Stimulated activated naive CD4-positive, alpha-beta T cell (primary cell): ENCODE data around the gene WNT4.

Source experiments
- DNase-seq, 6 experiments: peaks; one replicate each; lab custom pipeline; 2025; lab: John Stamatoyannopoulos, UW

WNT4 gene

GRCh38 chr1:22074803-22075202 is 68.1 kb downstream of the WNT4 start:
- DNase-seq = no peak

GRCh38 chr1:22071511-22071910 is 71.4 kb downstream of the WNT4 start:
- no peak for DNase-seq
